HUES64 (cell line): Measurements from ENCODE around the gene UNC79.

Experiments used
- H3K27ac ChIP-seq: 2 replicates; pipeline ENCODE4 v1.7.0; 2013; ENCODE audit warnings: low read depth, low read length, inconsistent platforms
- H3K27me3 ChIP-seq: 2 replicates; pipeline ENCODE4 v1.6.1; 2013; ENCODE audit warnings: mild to moderate bottlenecking, low read length; ENCODE audit not compliant: insufficient read depth
- H3K36me3 ChIP-seq: 2 replicates; pipeline ENCODE4 v1.6.1; 2013; ENCODE audit warnings: mild to moderate bottlenecking, low read length; ENCODE audit not compliant: insufficient read depth
- H3K4me1 ChIP-seq: 2 replicates; pipeline ENCODE4 v1.6.1; 2013; ENCODE audit warnings: mild to moderate bottlenecking, low read length, moderate library complexity; ENCODE audit not compliant: insufficient read depth
- H3K4me3 ChIP-seq: 2 replicates; pipeline ENCODE4 v1.5.1; 2013; ENCODE audit warnings: mild to moderate bottlenecking, low read length, moderate library complexity
- H3K9ac ChIP-seq: 2 replicates; pipeline ENCODE4 v1.6.1; 2013; ENCODE audit warnings: mild to moderate bottlenecking, low read depth, low read length
- H3K9me3 ChIP-seq: 2 replicates; pipeline ENCODE4 v1.6.1; 2013; ENCODE audit warnings: low read depth, low read length; ENCODE audit not compliant: insufficient read depth
- WGBS: fragments of 150-250, 120-280 bp; methylation state at CpG from one replicate; pipeline ENCODE4 v1.1.7; 2013; ENCODE audit warnings: missing lambda C conversion rate; 5-methylcytosine and 5-hydroxymethylcytosine counted together

UNC79 gene

DNA sequence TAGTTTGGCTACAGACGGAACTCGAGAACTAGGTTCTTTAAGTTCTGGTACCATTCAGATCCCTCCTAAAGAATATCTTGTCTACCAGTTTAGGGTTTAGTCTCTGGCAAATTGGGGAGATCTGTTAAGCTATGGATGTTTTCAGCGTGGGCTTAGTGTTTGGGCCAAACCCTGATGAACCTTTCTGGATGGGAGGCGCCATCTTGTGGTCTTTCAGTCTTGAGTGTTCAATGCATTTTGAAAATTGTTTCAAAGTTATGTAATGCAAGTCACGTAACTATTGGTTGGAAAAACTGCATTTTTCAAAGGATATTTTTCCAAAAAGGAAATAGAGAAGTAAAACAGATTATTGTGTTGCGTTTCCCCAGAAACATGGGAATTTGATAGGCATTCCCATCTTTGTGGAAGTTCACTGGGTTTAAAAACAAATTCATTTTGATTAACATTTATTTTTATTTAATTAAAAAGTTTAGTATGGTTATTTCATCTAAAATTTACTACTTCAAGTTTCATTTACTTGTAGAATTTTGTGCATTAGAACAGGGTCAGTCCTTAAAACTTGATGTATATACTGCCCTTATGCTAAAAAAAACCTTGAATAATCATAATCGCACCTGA is 188.5 kb downstream of the UNC79 start:
- no peaks in the 10 kb centered on the region for H3K36me3 ChIP-seq
- H3K4me3 ChIP-seq: no peak overlapping the region
- no peak overlapping the region for H3K9ac ChIP-seq
- no peaks in the 10 kb centered on the region for H3K9me3 ChIP-seq
- WGBS: 70% methylated on average over 7 of the region's 7 CpGs
- H3K4me1 ChIP-seq: no peaks in the 10 kb centered on the region
- H3K27ac ChIP-seq: no peak overlapping the region
- H3K27me3 ChIP-seq: no peaks in the 10 kb centered on the region

DNA sequence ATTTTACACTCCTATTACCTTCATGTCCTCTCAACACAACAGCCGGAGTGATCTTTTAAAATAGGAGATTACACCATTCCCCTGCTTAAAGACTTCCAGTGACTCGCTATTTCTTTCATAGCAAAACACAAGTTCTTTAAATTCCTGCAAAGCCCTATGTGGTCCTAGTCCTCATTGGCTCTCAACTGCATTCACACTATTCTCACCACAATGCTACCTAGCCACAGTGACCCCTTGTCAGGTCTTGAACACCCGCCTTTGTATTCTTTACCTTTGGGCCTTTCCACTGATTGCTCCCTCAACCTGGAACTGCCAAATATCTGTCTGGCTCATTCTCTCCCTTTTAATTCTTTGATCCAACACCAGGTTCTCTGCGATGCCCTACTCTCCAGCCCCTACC is 197.3 kb downstream of the UNC79 start:
- H3K27me3 ChIP-seq: no peaks in the 10 kb centered on the region
- WGBS: 89% methylated on average over 4 of the region's 4 CpGs
- H3K4me3 ChIP-seq: no peak overlapping the region
- no peaks in the 10 kb centered on the region for H3K36me3 ChIP-seq
- no peaks in the 10 kb centered on the region for H3K4me1 ChIP-seq
- no peak overlapping the region for H3K27ac ChIP-seq
- H3K9me3 ChIP-seq: no peaks in the 10 kb centered on the region
- H3K9ac ChIP-seq: no peak overlapping the region

GRCh38 chr14:93629643-93630042 is 198.9 kb downstream of the UNC79 start:
- Histone ChIP-seq H3K4me3 (no peak overlapping the region), H3K36me3 (no peaks in the 10 kb centered on the region), H3K9me3 (no peaks in the 10 kb centered on the region), H3K27ac (no peak overlapping the region), H3K9ac (no peak overlapping the region), H3K4me1 (no peaks in the 10 kb centered on the region), H3K27me3 (no peaks in the 10 kb centered on the region)

- 92% methylated on average over 4 of the region's 5 CpGs for WGBS
- Histone ChIP-seq H3K27ac (no peak overlapping the region), H3K9me3 (no peaks in the 10 kb centered on the region), H3K4me1 (no peaks in the 10 kb centered on the region), H3K27me3 (no peaks in the 10 kb centered on the region), H3K9ac (no peak overlapping the region), H3K4me3 (no peak overlapping the region), H3K36me3 (no peaks in the 10 kb centered on the region)
These were observed 208.1 kb downstream of the UNC79 start for GRCh38 chr14:93638790-93639189.

GRCh38 chr14:93643127-93643526 is 212.4 kb downstream of the UNC79 start:
- no peaks in the 10 kb centered on the region for H3K27me3 ChIP-seq
- H3K27ac ChIP-seq: no peak overlapping the region
- WGBS: 72% methylated on average over 3 of the region's 3 CpGs
- H3K4me3 ChIP-seq: no peak overlapping the region
- H3K9me3 ChIP-seq: no peaks in the 10 kb centered on the region
- H3K9ac ChIP-seq: no peak overlapping the region
- no peaks in the 10 kb centered on the region for H3K36me3 ChIP-seq
- no peaks in the 10 kb centered on the region for H3K4me1 ChIP-seq

- no peak overlapping the region for H3K27ac ChIP-seq
- H3K4me1 ChIP-seq: no peaks in the 10 kb centered on the region
- WGBS: 94% methylated on average over 4 of the region's 5 CpGs
- no peaks in the 10 kb centered on the region for H3K27me3 ChIP-seq
- H3K9ac ChIP-seq: no peak overlapping the region
- H3K36me3 ChIP-seq: no peaks in the 10 kb centered on the region
- H3K4me3 ChIP-seq: no peak overlapping the region
- H3K9me3 ChIP-seq: no peaks in the 10 kb centered on the region
These were observed 212.9 kb downstream of the UNC79 start for GRCh38 chr14:93643676-93644075.

DNA sequence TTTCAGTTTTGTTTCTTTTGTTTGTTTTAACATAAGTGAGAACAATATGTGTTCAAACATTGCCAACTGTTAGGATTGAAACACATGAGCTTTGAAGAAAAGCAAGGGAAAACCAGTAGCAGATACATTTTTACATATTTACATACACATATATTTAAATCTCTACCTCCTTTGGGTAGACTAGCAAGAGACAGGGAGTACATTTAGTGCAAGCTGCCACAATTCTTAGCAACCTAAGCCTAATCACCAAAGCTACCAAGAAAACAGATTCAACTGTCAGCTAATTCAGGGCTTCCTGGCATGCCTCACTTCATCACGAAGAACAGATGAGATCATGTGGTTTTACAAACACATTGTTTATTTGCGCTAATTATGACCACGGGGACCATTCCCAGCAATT is 214.5 kb downstream of the UNC79 start:
- H3K4me3 ChIP-seq: no peak overlapping the region
- H3K27ac ChIP-seq: no peak overlapping the region
- H3K4me1 ChIP-seq: no peaks in the 10 kb centered on the region
- no peak overlapping the region for H3K9ac ChIP-seq
- no peaks in the 10 kb centered on the region for H3K27me3 ChIP-seq
- 90% methylated on average over 3 of the region's 3 CpGs for WGBS
- no peaks in the 10 kb centered on the region for H3K36me3 ChIP-seq
- H3K9me3 ChIP-seq: peaks cover under 1% of the 10 kb centered on the region; the same call in 1 of the 2 replicates

DNA sequence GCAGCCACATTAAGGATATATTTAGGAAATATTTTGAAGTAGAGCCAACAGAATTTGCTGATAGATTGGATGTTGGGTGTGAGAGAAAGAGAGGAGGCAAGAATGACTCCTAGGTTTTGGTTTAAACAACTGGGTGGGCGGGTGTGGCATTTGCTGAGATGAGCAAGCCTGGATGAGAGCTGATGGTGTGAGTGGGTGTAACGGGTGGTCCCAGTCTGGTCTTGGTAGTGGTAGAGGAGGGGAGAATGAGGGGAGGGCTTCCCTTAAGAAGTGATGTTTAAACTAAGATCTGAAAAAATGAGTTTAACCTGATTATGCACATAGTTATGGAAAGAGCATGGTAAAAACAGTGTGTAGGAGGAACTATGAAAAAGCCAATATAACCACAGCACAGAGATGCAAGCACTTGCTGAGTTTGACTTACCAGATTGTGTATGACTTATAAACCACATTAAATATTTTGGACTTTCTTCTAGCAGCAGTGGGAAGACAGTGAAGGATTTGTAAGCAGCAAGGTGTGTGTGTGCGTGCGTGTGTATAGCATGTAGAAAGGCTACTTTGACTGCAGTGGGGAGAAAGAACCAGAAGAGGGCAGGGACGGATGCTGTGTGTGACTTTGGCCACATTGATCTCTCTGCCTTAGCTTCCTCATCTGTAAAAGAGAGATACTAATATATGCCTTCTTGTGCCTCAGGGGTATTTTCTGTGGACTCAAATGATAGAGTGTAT is 217.9 kb downstream of the UNC79 start:
- Histone ChIP-seq H3K9ac (no peak overlapping the region), H3K27ac (no peak overlapping the region), H3K9me3 (peaks cover 6% of the 10 kb centered on the region; the same call in 1 of the 2 replicates), H3K36me3 (no peaks in the 10 kb centered on the region), H3K4me1 (no peaks in the 10 kb centered on the region), H3K27me3 (no peaks in the 10 kb centered on the region), H3K4me3 (no peak overlapping the region)
- 68% methylated on average over 5 of the region's 5 CpGs for WGBS

GRCh38 chr14:93654599-93654998 is 223.9 kb downstream of the UNC79 start:
- no peak overlapping the region for H3K9ac ChIP-seq
- H3K27ac ChIP-seq: no peak overlapping the region
- no peaks in the 10 kb centered on the region for H3K36me3 ChIP-seq
- H3K4me3 ChIP-seq: no peak overlapping the region
- H3K4me1 ChIP-seq: no peaks in the 10 kb centered on the region; the same call in 1 of the 2 replicates
- H3K9me3 ChIP-seq: peaks cover 6% of the 10 kb centered on the region; the same call in 1 of the 2 replicates
- no peaks in the 10 kb centered on the region for H3K27me3 ChIP-seq
- 82% methylated on average over 3 of the region's 5 CpGs for WGBS

- Histone ChIP-seq H3K9me3 (peaks cover 6% of the 10 kb centered on the region; the same call in 1 of the 2 replicates), H3K4me3 (no peak overlapping the region), H3K36me3 (no peaks in the 10 kb centered on the region), H3K4me1 (no peaks in the 10 kb centered on the region; the same call in 1 of the 2 replicates), H3K27ac (no peak overlapping the region), H3K9ac (no peak overlapping the region), H3K27me3 (no peaks in the 10 kb centered on the region)
- 55% methylated on average over 10 of the region's 10 CpGs for WGBS
These were observed 224.5 kb downstream of the UNC79 start for GRCh38 chr14:93655078-93655750.

- Histone ChIP-seq H3K9me3 (no peaks in the 10 kb centered on the region), H3K4me3 (no peak overlapping the region), H3K27ac (no peak overlapping the region), H3K27me3 (no peaks in the 10 kb centered on the region), H3K36me3 (no peaks in the 10 kb centered on the region), H3K4me1 (no peaks in the 10 kb centered on the region; the same call in 1 of the 2 replicates), H3K9ac (no peak overlapping the region)
- 94% methylated on average over 6 of the region's 6 CpGs for WGBS
These were observed 227.1 kb downstream of the UNC79 start for GRCh38 chr14:93657875-93658274.
